ENCODE results near the gene CLDN10.

Gene CLDN10

GRCh38 chr13:95601906-95602305 lies 49.4 kb downstream of the CLDN10 start:
- no peak for DNase-seq (ENCODE audit: low read depth)
- no peak for TF ChIP-seq CTCF (IDR thresholded peaks at IDR 0.05; ENCODE audit: low read length, missing control alignments)
- H3K4me3 ChIP-seq (replicated peaks; ENCODE audit: low read depth, low read length), result no peak overlapping the region

DNA sequence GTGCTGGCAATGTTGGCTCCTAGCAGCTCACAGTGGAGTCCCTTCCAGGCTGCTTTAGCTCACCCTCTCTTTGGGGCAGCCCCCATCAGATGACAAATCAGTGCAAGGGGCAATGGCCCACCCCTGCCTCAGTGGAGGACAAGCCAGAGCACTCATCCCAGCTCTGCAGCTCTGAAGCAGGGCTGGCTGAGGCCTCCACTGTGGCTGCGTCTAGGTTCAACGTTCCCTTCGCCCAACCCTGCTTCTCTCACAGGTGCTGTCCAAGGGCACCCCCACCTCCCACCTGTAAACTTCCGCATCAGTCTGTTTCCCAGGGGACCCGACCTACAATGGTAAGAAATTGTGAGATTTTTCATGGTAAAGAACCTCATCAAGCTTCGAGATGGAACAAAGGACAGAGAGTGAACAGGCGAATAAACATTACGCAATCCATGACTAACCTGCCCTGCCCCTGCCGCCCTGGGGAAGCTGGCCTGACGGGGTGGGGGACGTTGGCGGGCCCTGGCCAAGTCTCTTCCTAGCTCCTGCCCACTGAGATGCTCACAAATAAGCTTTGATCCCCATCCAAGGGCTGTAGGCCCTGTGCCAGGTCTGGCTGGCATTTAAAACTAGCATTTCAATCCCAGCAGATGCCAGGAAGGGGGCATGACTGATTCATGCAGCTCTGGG lies 51.5 kb downstream of the CLDN10 start:
- H3K4me3 ChIP-seq (replicated peaks; ENCODE audit: low read depth, low read length), result no peak overlapping the region
- DNase-seq (ENCODE audit: low read depth), result peak; percentile 68
- TF ChIP-seq CTCF (IDR thresholded peaks at IDR 0.05; ENCODE audit: low read length, missing control alignments), result no peak

- TF ChIP-seq CTCF (IDR thresholded peaks at IDR 0.05; ENCODE audit: low read length, missing control alignments), result no peak
- DNase-seq (ENCODE audit: low read depth), result peak; percentile 16
- no peak overlapping the region for H3K4me3 ChIP-seq (replicated peaks; ENCODE audit: low read depth, low read length)
Measured at GRCh38 chr13:95604556-95604915, 52.0 kb downstream of the CLDN10 start.

DNA sequence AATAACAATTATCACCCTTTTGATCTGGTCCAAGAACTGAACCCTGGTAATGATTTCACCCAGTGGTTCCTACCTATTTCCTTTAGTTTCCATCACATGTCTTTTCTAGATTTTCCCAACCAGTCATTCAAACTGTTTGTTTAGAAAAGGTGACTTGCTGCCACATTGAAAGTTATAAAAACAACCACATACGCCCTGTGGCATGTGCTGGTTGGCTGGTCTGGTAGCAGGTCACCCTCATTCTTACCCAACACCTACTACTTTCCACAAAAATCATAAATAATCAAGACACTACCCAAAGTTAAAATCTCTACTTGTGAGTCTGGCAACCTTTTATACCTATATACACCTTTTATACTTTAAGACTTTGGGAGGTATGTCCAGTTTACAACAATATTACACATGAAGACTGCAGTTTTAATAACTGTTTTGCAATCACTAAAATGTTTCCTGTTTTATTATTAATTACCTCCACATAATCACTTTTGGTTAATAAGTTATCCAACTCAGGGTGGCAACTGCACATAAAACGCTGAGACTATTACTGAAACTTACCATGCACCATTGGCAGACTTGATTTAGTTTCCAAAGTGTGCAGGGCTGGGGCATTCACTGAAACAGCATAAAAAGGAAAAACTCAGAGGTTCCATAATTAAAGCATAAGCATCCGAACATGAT lies 53.1 kb downstream of the CLDN10 start:
- TF ChIP-seq CTCF (IDR thresholded peaks at IDR 0.05; ENCODE audit: low read length, missing control alignments), result no peak
- DNase-seq (ENCODE audit: low read depth), result no peak
- H3K4me3 ChIP-seq (replicated peaks; ENCODE audit: low read depth, low read length), result no peak overlapping the region

GRCh38 chr13:95607366-95607765 lies 54.8 kb downstream of the CLDN10 start:
- peak; percentile 80 for DNase-seq (ENCODE audit: low read depth)
- TF ChIP-seq CTCF (IDR thresholded peaks at IDR 0.05; ENCODE audit: low read length, missing control alignments), result no peak
- H3K4me3 ChIP-seq (replicated peaks; ENCODE audit: low read depth, low read length), result no peak overlapping the region

GRCh38 chr13:95608640-95609323 lies 56.3 kb downstream of the CLDN10 start:
- TF ChIP-seq CTCF (IDR thresholded peaks at IDR 0.05; ENCODE audit: low read length, missing control alignments), result no peak
- DNase-seq (ENCODE audit: low read depth), result no peak
- H3K4me3 ChIP-seq (replicated peaks; ENCODE audit: low read depth, low read length), result no peak overlapping the region

Measured in fibroblast of pulmonary artery (primary cell).